Stromal cell of bone marrow (primary cell): ENCODE measurements around the gene FAM53A.

Experiments used
- DNase-seq: peaks from one replicate; pipeline ENCODE4 v3.0.0-alpha.2; 2012; ENCODE audit warnings: low read depth

FAM53A gene

GRCh38 chr4:1592068-1592708, 91.9 kb downstream of the FAM53A start:
- no peak for DNase-seq

- DNase-seq, result no peak
These were observed 93.0 kb downstream of the FAM53A start for GRCh38 chr4:1591107-1591506.

- DNase-seq, result no peak
These were observed 93.9 kb downstream of the FAM53A start for GRCh38 chr4:1590244-1590643.
